HG03439 (cell line): ENCODE data around the gene BRD7.

Source experiments
- ATAC-seq: cut with Tn5 transposase; IDR thresholded peaks from one replicate; pipeline ENCODE4 v1.9.1; 2021; ENCODE audit warnings: mild to moderate bottlenecking, moderate library complexity; ENCODE audit not compliant: unreplicated experiment

BRD7 gene

DNA sequence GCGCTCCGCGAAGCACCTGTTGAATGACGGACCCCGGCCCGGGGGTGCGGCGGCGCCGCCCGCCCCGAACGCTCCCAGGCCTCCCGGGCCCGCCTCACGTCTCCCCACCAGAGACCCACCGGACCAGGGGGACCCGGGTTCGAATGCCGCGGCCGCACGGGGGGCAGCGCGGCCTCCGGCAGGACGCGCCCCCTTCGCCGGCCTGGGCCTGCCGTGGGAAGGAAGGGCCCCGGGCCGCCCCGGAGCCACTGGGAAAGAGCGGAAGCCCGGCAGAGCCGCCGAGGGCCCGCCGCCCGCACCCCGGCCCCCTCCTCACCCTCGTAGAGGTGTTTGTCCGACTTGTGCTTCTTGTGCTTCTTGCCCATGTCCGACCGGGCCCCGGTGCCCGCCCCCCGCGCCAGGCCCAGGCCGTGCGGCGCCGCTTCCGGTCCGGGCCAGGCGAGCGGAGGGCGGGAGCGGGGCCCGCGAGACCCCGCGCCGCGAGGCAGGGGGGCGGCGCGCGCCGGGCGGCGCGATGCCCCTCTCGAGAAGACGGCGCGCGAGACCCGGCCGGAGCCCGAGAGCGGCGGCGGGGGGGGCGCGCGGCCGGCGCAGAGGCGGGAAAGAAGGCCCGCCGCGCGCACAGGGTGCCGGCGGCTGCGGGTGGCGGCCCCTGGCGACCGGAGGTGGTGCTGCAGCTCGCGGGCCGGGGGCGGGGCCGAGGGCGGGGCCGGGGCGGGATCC is at the start of gene BRD7:
Gene BRD7 (minus strand): TSS at position 579 of the 723 bp plus-strand sequence. CDS start 214 bp downstream, at position 365.
- peak; percentile 67 for ATAC-seq

- ATAC-seq, result no peak
These were observed 47.6 kb upstream of the BRD7 start for GRCh38 chr16:50416388-50416787.

GRCh38 chr16:50414152-50414551 is 45.4 kb upstream of the BRD7 start:
- ATAC-seq, result no peak

DNA sequence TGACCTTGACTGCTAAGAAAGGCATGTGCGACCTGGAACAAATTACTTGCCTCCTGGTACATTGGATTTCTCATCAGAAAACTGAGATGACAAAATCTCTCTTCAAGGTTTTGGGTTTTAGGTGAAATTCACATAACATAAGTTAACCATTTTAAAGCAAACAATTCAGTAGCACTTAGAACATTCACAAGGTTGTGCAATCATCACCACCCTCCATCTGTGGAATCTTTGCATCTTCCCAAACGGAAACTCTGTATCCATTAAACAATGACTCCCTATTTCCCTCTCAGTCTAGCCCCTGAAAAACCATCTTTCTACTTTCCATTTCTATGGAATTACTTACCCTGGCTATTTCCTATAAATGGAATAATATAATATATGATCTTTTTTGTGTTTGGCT is 42.2 kb upstream of the BRD7 start:
- ATAC-seq, result no peak

DNA sequence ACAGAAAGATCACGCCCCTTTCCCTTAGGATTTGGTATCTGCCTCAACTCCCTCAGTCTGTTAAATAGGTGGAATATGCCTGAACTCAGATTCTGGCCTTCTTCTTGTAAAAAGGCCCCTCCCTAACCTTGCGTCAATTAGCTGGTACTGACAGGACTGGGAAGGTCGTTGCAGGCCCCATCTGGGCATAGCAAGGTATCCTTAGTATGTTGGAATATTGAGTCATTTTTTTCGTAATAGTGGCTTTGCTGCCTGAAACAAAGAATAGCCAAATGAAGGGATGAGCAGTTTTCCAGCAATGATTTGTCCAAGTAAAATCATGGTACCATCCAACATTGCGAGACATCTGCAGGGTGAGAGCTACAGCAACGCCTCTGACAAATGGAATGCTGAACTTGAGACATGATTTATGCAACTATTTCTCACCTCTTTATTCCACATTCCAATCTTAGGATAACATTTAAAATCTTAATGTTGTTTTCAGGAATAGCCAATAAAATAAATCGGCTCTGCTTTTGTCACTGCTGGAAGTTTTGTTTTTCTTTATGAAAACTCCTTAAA is 39.3 kb upstream of the BRD7 start:
- no peak for ATAC-seq

DNA sequence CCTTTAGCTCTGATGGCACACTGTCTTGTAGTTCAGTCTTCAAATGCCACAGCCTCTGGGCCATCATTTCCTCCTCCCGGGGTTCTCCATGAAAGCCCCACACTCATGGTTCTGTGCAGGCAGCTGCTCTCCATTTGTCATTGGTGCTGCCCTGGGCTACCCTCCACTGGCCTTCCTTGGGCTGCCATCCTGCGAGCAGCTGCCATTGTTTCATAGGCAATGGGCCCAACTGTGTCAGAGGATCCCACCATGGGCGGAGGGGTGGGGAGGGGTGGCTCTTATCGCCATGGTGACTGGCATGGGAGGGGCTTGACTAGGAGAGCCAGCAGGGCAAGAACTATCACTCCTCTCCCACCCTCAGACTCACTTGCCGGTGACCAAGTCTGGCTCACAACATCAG is 38.6 kb upstream of the BRD7 start:
- no peak for ATAC-seq

- no peak for ATAC-seq
These were observed 34.7 kb upstream of the BRD7 start for GRCh38 chr16:50403491-50403890.

DNA sequence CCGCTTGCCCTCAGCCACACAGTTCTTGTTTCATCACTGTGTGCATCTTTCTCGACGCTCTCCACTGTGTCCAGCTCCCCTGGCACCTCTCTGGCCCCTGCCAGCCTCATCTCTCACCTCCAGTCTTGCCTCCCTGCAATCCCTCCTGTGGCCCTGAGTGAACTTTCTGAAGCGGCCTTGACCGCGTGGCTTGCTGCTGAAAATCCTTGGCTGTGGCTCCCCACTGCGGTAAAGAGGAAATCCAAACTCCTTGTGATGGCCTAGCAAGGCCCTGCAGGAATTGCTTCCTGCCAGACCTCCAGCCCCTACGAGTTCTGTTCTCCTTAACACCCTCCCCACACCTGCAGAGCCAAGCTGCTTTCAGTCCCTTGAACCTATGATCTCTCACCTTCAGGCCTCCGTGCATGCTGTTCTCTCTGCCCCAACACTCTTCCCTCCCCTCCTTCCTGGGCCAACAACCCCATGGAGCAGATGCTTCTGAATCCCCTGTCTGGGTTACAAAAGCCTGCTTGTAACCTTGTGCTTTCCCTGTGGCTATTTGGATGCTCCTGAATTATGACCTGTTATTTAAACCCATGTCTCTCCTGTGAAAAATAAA is 33.6 kb upstream of the BRD7 start:
- no peak for ATAC-seq

DNA sequence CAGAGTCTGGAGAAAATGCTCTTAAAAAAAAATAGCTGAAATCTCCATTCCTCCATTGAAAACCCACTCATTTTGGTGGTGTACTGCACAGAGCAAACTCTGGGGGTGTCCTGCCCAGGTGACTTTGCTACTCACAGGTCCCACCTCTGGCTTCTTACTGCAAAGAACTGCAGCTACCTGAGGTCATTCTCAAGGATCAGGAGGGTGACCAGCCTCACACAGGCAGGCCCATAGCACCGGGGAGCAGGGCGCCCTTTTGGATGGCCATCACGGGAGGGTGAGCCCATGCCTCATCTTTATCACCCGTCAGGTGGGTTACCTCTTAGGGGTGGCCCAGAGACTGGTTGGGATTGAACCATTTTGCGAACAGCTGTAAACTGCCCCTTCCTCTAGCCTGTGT is 32.6 kb upstream of the BRD7 start:
- no peak for ATAC-seq

DNA sequence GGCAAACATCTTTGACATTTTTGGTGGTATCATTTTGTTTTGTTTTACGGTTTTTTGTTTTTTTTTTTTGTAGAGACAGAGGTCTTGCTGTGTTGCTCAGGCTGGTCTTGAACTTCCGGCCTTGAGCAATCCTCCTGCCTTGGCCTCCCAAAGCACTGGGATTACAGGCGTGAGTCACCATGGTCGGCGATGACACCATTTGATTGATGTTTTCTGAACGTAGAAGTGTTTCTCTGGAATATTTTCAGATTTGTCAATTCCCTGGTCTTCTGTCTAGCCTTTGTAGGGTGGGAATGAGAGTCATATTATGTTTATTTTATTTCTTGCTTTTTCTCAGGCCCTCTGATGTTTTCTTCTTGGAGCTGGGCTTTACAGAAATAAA is 32.2 kb upstream of the BRD7 start:
- no peak for ATAC-seq

DNA sequence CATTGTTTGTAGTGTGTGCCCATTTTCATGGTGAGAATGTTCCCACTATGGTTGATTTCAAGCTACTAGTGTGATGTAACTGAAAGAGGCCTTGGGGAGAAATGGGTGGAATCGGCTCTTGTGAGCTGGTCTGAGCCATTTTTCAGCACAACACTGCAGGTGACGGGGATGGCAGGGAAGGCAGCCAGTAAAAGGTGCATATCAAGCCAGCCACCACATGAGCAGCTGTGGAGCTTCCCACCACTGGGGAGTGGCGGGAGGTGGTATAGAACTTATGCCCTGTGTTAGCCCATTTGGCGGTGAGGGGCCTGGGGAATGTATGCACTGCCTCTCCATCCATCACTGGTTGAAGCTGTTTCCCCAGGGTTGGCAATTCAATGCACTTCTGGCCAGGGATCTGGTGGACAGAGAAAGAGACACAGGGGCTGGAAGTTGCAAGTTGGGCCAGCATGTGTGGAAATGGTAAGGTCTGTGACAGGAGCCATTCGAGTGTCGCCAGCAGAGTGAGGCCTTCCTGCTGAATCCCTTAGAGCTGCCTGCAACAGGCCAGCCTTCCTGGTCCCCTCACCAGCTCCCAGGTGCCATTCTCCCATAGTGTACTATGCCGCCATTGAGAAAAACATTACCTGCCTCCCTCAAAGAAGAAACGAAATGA is 31.7 kb upstream of the BRD7 start:
- ATAC-seq, result no peak

- no peak for ATAC-seq
These were observed 30.6 kb upstream of the BRD7 start for GRCh38 chr16:50399411-50399810.

- no peak for ATAC-seq
These were observed 29.5 kb upstream of the BRD7 start for GRCh38 chr16:50398336-50398735.

- no peak for ATAC-seq
These were observed 28.2 kb upstream of the BRD7 start for GRCh38 chr16:50396761-50397535.

DNA sequence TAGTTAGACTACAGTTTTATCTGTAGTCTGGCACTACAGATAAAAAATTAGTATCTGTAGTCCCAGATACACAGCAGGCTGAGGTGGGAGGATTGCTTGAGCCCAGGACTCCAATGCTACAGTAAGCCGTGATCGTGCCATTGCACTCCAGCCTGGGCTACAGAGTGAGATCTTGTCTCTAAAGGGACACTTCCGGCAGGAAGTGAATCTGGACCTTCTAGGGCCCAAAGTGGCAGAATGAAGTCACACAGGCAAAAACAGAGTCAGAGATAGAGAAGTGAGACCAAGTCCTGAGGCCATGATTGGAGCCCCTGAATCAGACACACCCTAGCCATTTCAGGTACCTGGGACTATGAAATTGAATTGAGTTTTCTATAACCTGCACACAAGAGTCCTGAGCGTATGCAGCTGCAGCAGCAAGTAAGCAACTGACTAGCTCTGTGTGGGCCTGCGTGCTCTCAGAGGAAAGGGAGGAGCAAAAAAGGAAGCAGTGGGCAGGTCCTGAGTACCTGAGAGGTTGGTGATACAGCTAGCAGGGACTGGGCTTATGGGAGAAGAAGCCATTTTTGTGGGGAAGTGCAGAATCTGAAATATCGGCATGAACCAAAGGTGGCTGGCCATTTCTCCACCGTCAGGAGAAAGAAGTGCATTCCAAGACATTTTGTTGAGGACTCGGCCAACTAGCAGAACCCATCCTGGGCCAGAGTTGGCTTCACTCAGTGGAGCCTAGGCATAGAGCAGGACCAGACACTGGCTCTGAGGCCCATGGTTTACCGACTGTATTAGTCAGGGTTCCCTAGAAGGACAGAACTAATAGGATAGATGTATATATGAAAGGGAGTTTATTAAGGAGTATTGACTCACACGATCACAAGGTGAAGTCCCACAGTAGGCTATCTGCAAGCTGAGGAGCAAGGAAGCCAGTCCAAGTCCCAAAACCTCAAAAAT is 27.2 kb upstream of the BRD7 start:
- no peak for ATAC-seq

- ATAC-seq, result no peak
These were observed 25.3 kb upstream of the BRD7 start for GRCh38 chr16:50393858-50394802.

- ATAC-seq, result no peak
These were observed 24.6 kb upstream of the BRD7 start for GRCh38 chr16:50393416-50393815.

GRCh38 chr16:50390914-50391716 is 22.3 kb upstream of the BRD7 start:
- no peak for ATAC-seq
